BJ (cell line): Measurements from ENCODE around the gene FAM209B. TPM values are rescaled to one million over a fixed set of nuclear protein-coding genes. Genes with fewer than 3 reads are reported as not detected.

Source experiments
- CTCF ChIA-PET: fragments of 350-600 bp; formaldehyde crosslinking; extraction: SDS; loops from one replicate; lab custom pipeline; 2021; ENCODE audit warnings: antibody characterized with exemption, inconsistent platforms; lab: Yijun Ruan, JAX
- POLR2A ChIA-PET: fragments of 300-600 bp; sonication (Branson Sonifier 250); formaldehyde crosslinking; extraction: SDS; loops from one replicate; lab custom pipeline; 2021; ENCODE audit warnings: antibody characterized with exemption; lab: Charles Lee
- DNase-seq: peaks from one replicate; pipeline ENCODE4 v3.0.0-alpha.2; 2011; ENCODE audit warnings: low read depth
- H3K27me3 ChIP-seq: 2 replicates; pipeline ENCODE4 v1.6.0; 2011; ENCODE audit warnings: low read length; ENCODE audit not compliant: control insufficient read depth, insufficient read depth
- H3K36me3 ChIP-seq: 2 replicates; pipeline ENCODE4 v1.5.1; 2011; ENCODE audit warnings: low read length; ENCODE audit not compliant: control insufficient read depth, insufficient read depth
- H3K4me3 ChIP-seq: 2 replicates; pipeline ENCODE4 v1.5.1; 2011; ENCODE audit warnings: low read depth, mild to moderate bottlenecking, control low read depth, low read length
- CTCF ChIP-seq: IDR thresholded peaks from 2 replicates; pipeline ENCODE4 v1.5.1; 2011; ENCODE audit warnings: low read depth, mild to moderate bottlenecking, control low read depth, inconsistent platforms, low read length, moderate library complexity; ENCODE audit not compliant: insufficient read depth
- polyA plus RNA-seq: library from polyadenylated mRNA; depleted of rRNA; stranded (reverse); fragments of >200 nt; gene quantifications from 2 replicates; pipeline ENCODE4 v1.2.3, GENCODE V29; 2011

Gene FAM209B
- polyA plus RNA-seq, 1 experiment = not detected

GRCh38 chr20:56503916-56504315, 29.1 kb upstream of the FAM209B start:
- no peaks in the 10 kb centered on the region; the same call in 1 of the 2 replicates for H3K27me3 ChIP-seq
- no peak overlapping the region for H3K4me3 ChIP-seq
- CTCF ChIA-PET = interaction anchor here (1.4 kb wide), 2 partner anchors 12 to 94 kb away, joined by 4 to 5 read pairs; no protein-coding TSS in a partner anchor
- DNase-seq = no peak
- H3K36me3 ChIP-seq = peaks cover 4% of the 10 kb centered on the region; the same call in 1 of the 2 replicates
- POLR2A ChIA-PET = no interaction called here
- no peak for TF ChIP-seq CTCF

- POLR2A ChIA-PET = no interaction called here
- TF ChIP-seq CTCF = peak; percentile 55
- H3K27me3 ChIP-seq = no peaks in the 10 kb centered on the region; the same call in 1 of the 2 replicates
- H3K36me3 ChIP-seq = peaks cover 4% of the 10 kb centered on the region; the same call in 1 of the 2 replicates
- CTCF ChIA-PET = interaction anchor here (1.1 to 1.6 kb wide), 2 partner anchors 11 to 90 kb away, joined by 4 to 5 read pairs; no protein-coding TSS in a partner anchor
- no peak for DNase-seq
- H3K4me3 ChIP-seq = no peak overlapping the region
Observed at GRCh38 chr20:56504373-56505005, 28.6 kb upstream of the FAM209B start.

GRCh38 chr20:56506103-56506502, 26.9 kb upstream of the FAM209B start:
- Histone ChIP-seq H3K36me3 (peaks cover 4% of the 10 kb centered on the region; the same call in 1 of the 2 replicates), H3K4me3 (no peak overlapping the region), H3K27me3 (no peaks in the 10 kb centered on the region; the same call in 1 of the 2 replicates)
- ChIA-PET CTCF (interaction anchor here (1.2 to 1.6 kb wide), 2 partner anchors 10 to 13 kb away, joined by 3 to 5 read pairs; no protein-coding TSS in a partner anchor), POLR2A (interaction anchor here (0.7 kb wide), 1 partner anchor 14 kb away, joined by 3 read pairs; no protein-coding TSS in a partner anchor)
- no peak for TF ChIP-seq CTCF
- DNase-seq = no peak

- Histone ChIP-seq H3K4me3 (no peak overlapping the region), H3K36me3 (peaks cover 12% of the 10 kb centered on the region), H3K27me3 (no peaks in the 10 kb centered on the region)
- DNase-seq = no peak
- ChIA-PET CTCF (interaction anchor here (0.6 kb wide), 1 partner anchor 824 kb away, joined by 4 read pairs; no protein-coding TSS in a partner anchor), POLR2A (no interaction called here)
- TF ChIP-seq CTCF = no peak
Observed at GRCh38 chr20:56511926-56512325, 21.1 kb upstream of the FAM209B start.
